PC-9 (cell line): ENCODE results near the gene ADARB2. TPM values are rescaled to one million over a fixed set of nuclear protein-coding genes. Genes with fewer than 3 reads are reported as not detected.
"Not testable (repeated sequence)": the region's sequence is repeated elsewhere in the genome, so short reads cannot be mapped to it uniquely, and the experiment has no call there.

Experiments used
- BruUV-seq: library from RNA; stranded (reverse); fragments of 400-500 nt; replicated peaks from 2 replicates; lab custom pipeline; 2021; lab: Mats Ljungman, UMichigan
- CTCF ChIA-PET: fragments of 300-600 bp; sonication (Branson Sonifier 250); formaldehyde crosslinking; loops from one replicate; lab custom pipeline; 2022; ENCODE audit warnings: antibody characterized with exemption; lab: Charles Lee
- POLR2A ChIA-PET: fragments of 300-600 bp; sonication (Branson Sonifier 250); formaldehyde crosslinking; loops from one replicate; lab custom pipeline; 2022; ENCODE audit warnings: antibody characterized with exemption; ENCODE audit not compliant: unreplicated experiment; lab: Charles Lee
- DNase-seq, 2 experiments: peaks; one replicate each; pipeline versions ENCODE4 v3.0.0 to v3.0.0-alpha.2; 2015 to 2022; ENCODE audit warnings: mixed read lengths in 1 of 2
- H2AFZ ChIP-seq: fragments of 200-600 bp; sonication (generic); 2 replicates; pipeline ENCODE4 v1.8.1; 2017; ENCODE audit warnings: antibody characterized with exemption
- H3F3A ChIP-seq: fragments of 200-600 bp; sonication (generic); 2 replicates; pipeline ENCODE4 v1.8.1; 2017; ENCODE audit warnings: antibody characterized with exemption, mild to moderate bottlenecking, low read depth; ENCODE audit not compliant: insufficient read depth
- H3K27ac ChIP-seq: fragments of 200-600 bp; sonication (generic); 2 replicates; pipeline ENCODE4 v1.6.1; 2016; ENCODE audit warnings: mixed run types
- H3K27me3 ChIP-seq: fragments of 200-600 bp; sonication (generic); 2 replicates; pipeline ENCODE4 v1.6.1; 2016; ENCODE audit warnings: low read depth, mixed run types; ENCODE audit not compliant: insufficient read depth
- H3K36me3 ChIP-seq: fragments of 200-600 bp; sonication (generic); 2 replicates; pipeline ENCODE4 v1.6.1; 2016; ENCODE audit warnings: low read depth, mixed run types
- H3K4me1 ChIP-seq: fragments of 200-600 bp; sonication (generic); replicated peaks from 2 replicates; pipeline ENCODE4 v1.6.1; 2016; ENCODE audit warnings: mixed run types; ENCODE audit not compliant: insufficient read depth
- H3K4me2 ChIP-seq: fragments of 200-600 bp; sonication (generic); 2 replicates; pipeline ENCODE4 v1.6.1; 2017; ENCODE audit warnings: mixed run types
- H3K4me3 ChIP-seq: fragments of 200-600 bp; sonication (generic); 2 replicates; pipeline ENCODE4 v1.6.1; 2016; ENCODE audit warnings: mixed run types
- H3K79me2 ChIP-seq: fragments of 200-600 bp; sonication (generic); 2 replicates; pipeline ENCODE4 v1.6.1; 2017; ENCODE audit warnings: low read depth, mixed run types
- H3K9me2 ChIP-seq: fragments of 200-600 bp; sonication (generic); 2 replicates; pipeline ENCODE4 v1.8.1; 2017; ENCODE audit warnings: mild to moderate bottlenecking; ENCODE audit not compliant: insufficient read depth
- H3K9me3 ChIP-seq: fragments of 200-600 bp; sonication (generic); 2 replicates; pipeline ENCODE4 v1.8.1; 2016; ENCODE audit warnings: low read depth; ENCODE audit not compliant: insufficient read depth
- H4K20me1 ChIP-seq: fragments of 200-600 bp; sonication (generic); 2 replicates; pipeline ENCODE4 v1.8.1; 2017; ENCODE audit not compliant: insufficient read depth
- EZH2 ChIP-seq: fragments of 200-600 bp; sonication (generic); IDR thresholded peaks from 2 replicates; pipeline ENCODE4 v1.8.0; 2017; ENCODE audit warnings: antibody characterized with exemption, low read depth
- intact Hi-C: fragments of 100-400 bp; cut with micrococcal nuclease; formaldehyde crosslinking; loops from one replicate; pipeline ENCODE4 v1.10.0; 2022; ENCODE audit not compliant: unreplicated experiment
- total RNA-seq: library from RNA; stranded (reverse); gene quantifications from 2 replicates; pipeline ENCODE4 v1.2.3, GENCODE V29; 2021
- TF ChIP-seq, protein P1 (sequence below): fragments of 200-600 bp; sonication (generic); conservative IDR thresholded peaks from 2 replicates; pipeline ENCODE4 v1.6.1; 2017; ENCODE audit warnings: mixed run types, antibody characterized with exemption, mild to moderate bottlenecking, moderate library complexity

ADARB2 gene
- total RNA-seq, 1 experiment from 2014 or later = not detected

DNA sequence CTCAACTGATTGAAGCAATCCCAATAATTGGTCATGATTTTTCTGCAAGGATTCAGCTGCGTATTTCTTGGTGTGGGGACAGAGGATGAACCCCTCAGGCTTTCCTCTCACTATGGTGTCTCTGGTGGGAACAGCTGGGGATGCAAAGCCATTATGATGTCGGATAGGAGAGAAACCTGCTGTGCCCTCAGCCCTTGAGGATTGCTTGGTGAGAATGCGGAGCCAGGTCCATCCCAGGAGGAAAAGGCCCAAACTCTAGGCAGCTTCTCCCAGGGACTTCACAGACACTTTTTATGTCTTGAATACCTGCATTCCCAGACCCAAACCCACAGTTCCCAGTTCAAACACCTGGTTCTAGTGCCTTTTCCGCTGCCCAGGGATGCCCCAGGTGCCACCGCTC is 379.2 kb downstream of the ADARB2 start:
- no peaks in the 10 kb centered on the region for H3K9me3 ChIP-seq
- TF ChIP-seq, protein P1, sequence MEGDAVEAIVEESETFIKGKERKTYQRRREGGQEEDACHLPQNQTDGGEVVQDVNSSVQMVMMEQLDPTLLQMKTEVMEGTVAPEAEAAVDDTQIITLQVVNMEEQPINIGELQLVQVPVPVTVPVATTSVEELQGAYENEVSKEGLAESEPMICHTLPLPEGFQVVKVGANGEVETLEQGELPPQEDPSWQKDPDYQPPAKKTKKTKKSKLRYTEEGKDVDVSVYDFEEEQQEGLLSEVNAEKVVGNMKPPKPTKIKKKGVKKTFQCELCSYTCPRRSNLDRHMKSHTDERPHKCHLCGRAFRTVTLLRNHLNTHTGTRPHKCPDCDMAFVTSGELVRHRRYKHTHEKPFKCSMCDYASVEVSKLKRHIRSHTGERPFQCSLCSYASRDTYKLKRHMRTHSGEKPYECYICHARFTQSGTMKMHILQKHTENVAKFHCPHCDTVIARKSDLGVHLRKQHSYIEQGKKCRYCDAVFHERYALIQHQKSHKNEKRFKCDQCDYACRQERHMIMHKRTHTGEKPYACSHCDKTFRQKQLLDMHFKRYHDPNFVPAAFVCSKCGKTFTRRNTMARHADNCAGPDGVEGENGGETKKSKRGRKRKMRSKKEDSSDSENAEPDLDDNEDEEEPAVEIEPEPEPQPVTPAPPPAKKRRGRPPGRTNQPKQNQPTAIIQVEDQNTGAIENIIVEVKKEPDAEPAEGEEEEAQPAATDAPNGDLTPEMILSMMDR = no peak
- no peak for TF ChIP-seq EZH2
- ChIA-PET CTCF (no interaction called here), POLR2A (no interaction called here)
- BruUV-seq = no TSS peak
- no peaks in the 10 kb centered on the region for H3K79me2 ChIP-seq
- no peaks in the 10 kb centered on the region for H3K36me3 ChIP-seq
- intact Hi-C loops = no loop called here
- no peaks in the 10 kb centered on the region for H3K9me2 ChIP-seq
- H3K27me3 ChIP-seq = peaks cover 31% of the 10 kb centered on the region
- H3F3A ChIP-seq = no peaks in the 10 kb centered on the region
- DNase-seq = no peak
- H4K20me1 ChIP-seq = no peaks in the 10 kb centered on the region
- no peak overlapping the region for H3K4me3 ChIP-seq
- H2AFZ ChIP-seq = no peak overlapping the region
- H3K27ac ChIP-seq = no peak overlapping the region
- H3K4me1 ChIP-seq = no peaks in the 10 kb centered on the region
- H3K4me2 ChIP-seq = no peak overlapping the region

DNA sequence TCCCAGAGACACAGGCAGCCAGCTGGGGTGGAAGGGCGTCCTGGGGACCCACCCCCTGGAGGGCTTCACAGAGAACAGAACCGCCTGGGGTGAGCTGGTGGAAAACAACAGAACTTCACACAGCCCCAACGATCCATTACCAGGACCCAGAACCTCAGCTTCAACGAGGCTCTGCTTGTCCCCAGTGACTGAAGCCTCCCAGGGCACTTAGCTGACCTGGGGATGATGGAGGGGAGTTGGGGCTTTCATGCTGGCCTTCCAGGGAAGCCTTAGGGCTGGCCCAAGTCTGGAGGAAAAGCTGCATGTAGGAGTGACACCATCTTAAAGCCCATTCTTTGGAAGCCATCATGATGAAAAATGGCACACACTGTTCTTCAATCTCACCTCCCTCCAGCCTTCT is 381.0 kb downstream of the ADARB2 start:
- H3K4me1 ChIP-seq = no peaks in the 10 kb centered on the region
- no peaks in the 10 kb centered on the region for H3K79me2 ChIP-seq
- no peaks in the 10 kb centered on the region for H3F3A ChIP-seq
- no peaks in the 10 kb centered on the region for H3K9me3 ChIP-seq
- H4K20me1 ChIP-seq = no peaks in the 10 kb centered on the region
- TF ChIP-seq EZH2 = no peak
- TF ChIP-seq, protein P1 = no peak
- no peak for DNase-seq
- ChIA-PET POLR2A (no interaction called here), CTCF (no interaction called here)
- H3K4me2 ChIP-seq = no peak overlapping the region
- H3K4me3 ChIP-seq = no peak overlapping the region
- H3K27me3 ChIP-seq = peaks cover 40% of the 10 kb centered on the region
- no peaks in the 10 kb centered on the region for H3K9me2 ChIP-seq
- intact Hi-C loops = no loop called here
- BruUV-seq = no TSS peak
- no peaks in the 10 kb centered on the region for H3K36me3 ChIP-seq
- no peak overlapping the region for H2AFZ ChIP-seq
- H3K27ac ChIP-seq = no peak overlapping the region

DNA sequence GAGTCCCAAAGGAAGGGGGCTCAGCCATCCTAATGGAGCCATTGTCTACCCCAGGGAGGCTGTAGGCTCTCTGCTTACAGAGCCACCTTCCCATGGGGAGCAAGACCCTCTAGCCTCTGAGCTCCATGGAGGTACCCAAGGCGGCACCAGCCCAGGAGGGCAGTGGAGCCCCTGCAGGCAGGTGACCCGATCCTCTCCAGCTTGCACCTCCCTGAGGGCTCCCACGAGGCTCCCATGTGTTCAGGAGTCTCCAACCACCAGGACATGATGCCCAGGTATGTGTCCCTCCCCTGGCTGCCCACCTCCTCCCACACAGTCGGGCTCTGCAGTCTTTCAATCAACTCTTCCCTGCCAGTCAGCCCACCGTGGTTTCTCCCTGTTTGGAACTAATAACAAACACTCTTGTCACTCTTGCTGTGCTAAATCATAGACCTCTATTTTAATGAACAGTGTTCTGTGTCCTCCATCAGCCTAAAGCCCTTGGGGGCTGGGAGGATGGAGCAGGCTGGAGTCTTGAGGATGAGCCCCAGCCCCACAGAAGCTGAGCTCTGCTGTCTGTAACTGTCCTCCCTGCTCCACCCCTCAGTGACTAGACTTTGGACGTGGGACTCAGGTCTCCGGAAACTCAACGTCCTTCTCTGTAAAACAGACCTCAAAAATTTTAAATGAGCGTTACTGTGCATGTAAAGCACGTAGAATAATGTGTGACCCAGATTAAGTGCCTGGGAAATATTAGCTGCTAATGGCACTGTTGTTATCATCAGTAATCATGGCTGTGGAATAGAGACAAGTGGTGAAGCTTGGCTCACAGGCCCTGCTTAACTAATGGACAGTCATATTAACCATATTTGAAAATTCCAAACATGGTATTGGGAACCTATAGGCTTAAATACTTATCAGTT is 382.3 kb downstream of the ADARB2 start:
- H3K4me1 ChIP-seq = no peaks in the 10 kb centered on the region
- no peaks in the 10 kb centered on the region for H3K36me3 ChIP-seq
- no peak overlapping the region for H2AFZ ChIP-seq
- no peak overlapping the region for H3K4me3 ChIP-seq
- no peak for TF ChIP-seq EZH2
- TF ChIP-seq, protein P1 = no peak
- H3K79me2 ChIP-seq = no peaks in the 10 kb centered on the region
- no peak overlapping the region for H3K27ac ChIP-seq
- no peaks in the 10 kb centered on the region for H3K9me2 ChIP-seq
- peaks cover 50% of the 10 kb centered on the region for H3K27me3 ChIP-seq
- no peaks in the 10 kb centered on the region for H3F3A ChIP-seq
- intact Hi-C loops = no loop called here
- H4K20me1 ChIP-seq = no peaks in the 10 kb centered on the region
- DNase-seq = no peak
- H3K9me3 ChIP-seq = no peaks in the 10 kb centered on the region
- CTCF ChIA-PET = no interaction called here
- POLR2A ChIA-PET = no interaction called here
- no peak overlapping the region for H3K4me2 ChIP-seq
- BruUV-seq = no TSS peak

- intact Hi-C loops, H3K4me2 ChIP-seq, H3K4me1 ChIP-seq, DNase-seq, CTCF ChIA-PET, H3K9me2 ChIP-seq, POLR2A ChIA-PET, BruUV-seq, H3K36me3 ChIP-seq, H3K4me3 ChIP-seq, H3F3A ChIP-seq, H3K9me3 ChIP-seq, H3K79me2 ChIP-seq, H4K20me1 ChIP-seq, H2AFZ ChIP-seq, H3K27ac ChIP-seq: not testable (repeated sequence)
- peaks cover 63% of the 10 kb centered on the region for H3K27me3 ChIP-seq
Measured at GRCh38 chr10:1352296-1352695, 385.0 kb downstream of the ADARB2 start.
